ENCODE data around the gene FBXL20.

GRCh38 chr17:39221572-39221971 lies 179.9 kb downstream of the FBXL20 start:
- TF ChIP-seq GATA2 (IDR thresholded peaks at IDR 0.05; ENCODE audit: low read depth, low read length) (no peak), GATA3 (IDR thresholded peaks at IDR 0.05; ENCODE audit: low read depth, low read length) (no peak)
